ENCODE results near the gene CADM2. TPM values are rescaled to one million over a fixed set of nuclear protein-coding genes. Genes with fewer than 3 reads are reported as not detected.

CADM2 gene
- total RNA-seq, 1 donor = 2.2 TPM

GRCh38 chr3:85432081-85432480 lies 473.3 kb downstream of the CADM2 start:
- no peak overlapping the region for H3K4me3 ChIP-seq (ENCODE audit: low read depth, low read length)
- DNase-seq (ENCODE audit: low read depth) = no peak
- no peak for TF ChIP-seq CTCF (IDR thresholded peaks at IDR 0.05; ENCODE audit: insufficient read depth, low read length)

GRCh38 chr3:85433319-85433718 lies 474.5 kb downstream of the CADM2 start:
- no peak for TF ChIP-seq CTCF (IDR thresholded peaks at IDR 0.05; ENCODE audit: insufficient read depth, low read length)
- H3K4me3 ChIP-seq (ENCODE audit: low read depth, low read length) = no peak overlapping the region
- no peak for DNase-seq (ENCODE audit: low read depth)

DNA sequence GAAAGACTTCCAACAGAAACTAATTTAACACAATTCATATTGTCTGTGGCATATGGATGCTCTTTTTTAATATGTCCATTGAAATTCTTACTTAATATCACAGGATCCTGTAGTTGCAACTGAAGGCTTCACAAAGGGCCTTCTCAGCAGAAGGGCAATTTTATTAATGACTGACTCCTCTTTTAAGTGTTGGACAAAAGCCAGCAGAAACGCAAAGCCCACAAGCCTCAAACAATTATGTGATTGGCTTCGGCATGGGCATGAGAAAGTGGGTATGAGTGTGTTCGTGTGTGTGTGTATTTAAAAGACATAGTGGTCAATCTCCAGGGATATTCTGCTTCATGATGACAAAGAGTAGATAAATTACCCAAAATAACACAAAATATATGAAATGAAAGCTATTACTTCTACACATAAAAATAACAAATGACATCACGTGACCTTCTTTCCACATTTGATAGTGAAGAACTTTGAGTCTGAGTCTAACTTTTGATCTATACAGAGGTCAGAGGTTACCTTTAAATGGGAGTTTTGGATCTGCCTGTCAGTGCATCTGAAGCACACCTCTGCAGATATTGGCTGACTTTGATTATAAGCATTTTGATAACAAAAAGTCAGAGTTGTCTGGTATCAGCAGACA lies 496.9 kb downstream of the CADM2 start:
- no peak for TF ChIP-seq CTCF (IDR thresholded peaks at IDR 0.05; ENCODE audit: insufficient read depth, low read length)
- no peak for DNase-seq (ENCODE audit: low read depth)
- no peak overlapping the region for H3K4me3 ChIP-seq (ENCODE audit: low read depth, low read length)

GRCh38 chr3:85474241-85474640 lies 515.5 kb downstream of the CADM2 start:
- no peak for TF ChIP-seq CTCF (IDR thresholded peaks at IDR 0.05; ENCODE audit: insufficient read depth, low read length)
- no peak for DNase-seq (ENCODE audit: low read depth)
- no peak overlapping the region for H3K4me3 ChIP-seq (ENCODE audit: low read depth, low read length)

DNA sequence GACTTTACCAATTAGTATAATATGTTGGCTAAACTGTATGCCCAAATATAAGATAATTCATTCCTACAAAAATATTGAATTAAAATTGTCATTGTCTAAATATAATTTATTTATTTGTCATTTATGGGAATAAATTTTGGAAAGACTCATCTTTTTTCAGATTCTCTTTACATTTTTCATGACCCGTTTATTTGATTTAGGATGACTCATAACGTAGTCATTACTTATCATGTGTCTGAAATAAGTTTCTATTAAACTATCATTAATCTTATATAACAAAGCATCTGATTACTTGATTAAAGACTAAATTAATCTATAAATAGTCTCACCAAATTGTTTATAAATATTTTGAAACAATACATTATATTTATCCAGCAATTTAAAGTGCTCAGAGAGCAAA lies 516.6 kb downstream of the CADM2 start:
- no peak for DNase-seq (ENCODE audit: low read depth)
- no peak overlapping the region for H3K4me3 ChIP-seq (ENCODE audit: low read depth, low read length)
- no peak for TF ChIP-seq CTCF (IDR thresholded peaks at IDR 0.05; ENCODE audit: insufficient read depth, low read length)

DNA sequence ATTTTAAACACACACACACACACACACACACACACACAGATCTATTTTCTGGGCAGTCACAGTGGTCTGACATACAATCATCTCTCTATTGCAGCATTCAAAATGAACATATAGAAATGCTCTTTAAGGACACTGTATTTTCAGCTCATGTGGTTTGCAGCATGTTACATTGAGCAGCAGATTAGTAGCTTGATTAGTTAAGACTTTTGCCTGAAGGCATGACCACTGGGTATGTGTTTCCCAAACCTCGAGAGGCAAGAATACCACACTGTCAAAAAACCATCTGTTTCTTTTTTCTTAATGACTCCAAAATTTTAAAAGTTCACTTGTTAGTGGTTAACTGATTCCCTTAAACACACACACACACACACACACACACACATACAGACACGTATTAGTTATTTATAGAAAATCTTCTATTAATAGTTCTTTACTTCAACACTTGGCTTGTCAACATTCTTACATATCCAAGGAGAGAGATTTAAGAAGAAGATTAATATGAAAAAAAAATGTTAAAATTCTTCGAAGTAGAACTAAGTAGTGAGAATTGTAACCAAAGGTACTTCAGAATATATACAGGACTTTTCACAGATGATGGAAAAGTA lies 518.2 kb downstream of the CADM2 start:
- DNase-seq (ENCODE audit: low read depth) = no peak
- no peak for TF ChIP-seq CTCF (IDR thresholded peaks at IDR 0.05; ENCODE audit: insufficient read depth, low read length)

More for the DNA sequence above, 518.2 kb downstream of the CADM2 start:
- no peak overlapping the region for H3K4me3 ChIP-seq (ENCODE audit: low read depth, low read length)
